ENCODE measurements around the gene TMEM80. TPM values are rescaled to one million over a fixed set of nuclear protein-coding genes. Genes with fewer than 3 reads are reported as not detected.

The TMEM80 gene
- total and polyA plus RNA-seq, 9 of the 15 experiments (the other 6 are each of a cell fraction or from before 2014, with no cell fraction given): 5.1 to 30.1 (median 12.4) TPM

GRCh38 chr11:746289-747157 lies 50.9 kb downstream of the TMEM80 start (continued):
- TF ChIP-seq GTF3C2 (IDR thresholded peaks at IDR 0.05; ENCODE audit: borderline replicate concordance, extremely low read depth, insufficient read length): no peak
- no peak for TF ChIP-seq VEZF1 (CRISPR knock-in tag; IDR thresholded peaks at IDR 0.05)
- TF ChIP-seq ZNF586 (CRISPR knock-in tag; conservative IDR thresholded peaks at IDR 0.05): no peak
- no peak for TF ChIP-seq ZNF449 (CRISPR knock-in tag; IDR thresholded peaks at IDR 0.05)
- no peak for TF ChIP-seq CTBP1 (IDR thresholded peaks at IDR 0.05; ENCODE audit: borderline replicate concordance)
- TF ChIP-seq GATAD2A (IDR thresholded peaks at IDR 0.05): no peak
- no peak for TF ChIP-seq MCM5 (IDR thresholded peaks at IDR 0.05; ENCODE audit: low read depth)
- no peak for TF ChIP-seq E2F1 (CRISPR knock-in tag; IDR thresholded peaks at IDR 0.05)
- TF ChIP-seq DPF2 (IDR thresholded peaks at IDR 0.05): no peak
- TF ChIP-seq HMG20A (CRISPR knock-in tag; conservative IDR thresholded peaks at IDR 0.05): no peak
- peak; percentile 64 for TF ChIP-seq MAFG (tag; conservative IDR thresholded peaks at IDR 0.05)
- no peak for TF ChIP-seq BRF2 (IDR thresholded peaks at IDR 0.05; ENCODE audit: borderline replicate concordance, insufficient read depth, insufficient read length)
- TF ChIP-seq FOXK1 (CRISPR knock-in tag; IDR thresholded peaks at IDR 0.05; ENCODE audit: borderline replicate concordance): no peak
- TF ChIP-seq BRF1 (IDR thresholded peaks at IDR 0.05; ENCODE audit: borderline replicate concordance, extremely low read depth, insufficient read length): no peak
